NCI-H1436 (cell line): ENCODE data around the gene ATXN1.

ENCODE experiments used
- DNase-seq: peaks from one replicate; lab custom pipeline; 2025; lab: John Stamatoyannopoulos, UW

The ATXN1 gene

GRCh38 chr6:16438718-16439591, 322.3 kb downstream of the ATXN1 start:
- DNase-seq: no peak

DNA sequence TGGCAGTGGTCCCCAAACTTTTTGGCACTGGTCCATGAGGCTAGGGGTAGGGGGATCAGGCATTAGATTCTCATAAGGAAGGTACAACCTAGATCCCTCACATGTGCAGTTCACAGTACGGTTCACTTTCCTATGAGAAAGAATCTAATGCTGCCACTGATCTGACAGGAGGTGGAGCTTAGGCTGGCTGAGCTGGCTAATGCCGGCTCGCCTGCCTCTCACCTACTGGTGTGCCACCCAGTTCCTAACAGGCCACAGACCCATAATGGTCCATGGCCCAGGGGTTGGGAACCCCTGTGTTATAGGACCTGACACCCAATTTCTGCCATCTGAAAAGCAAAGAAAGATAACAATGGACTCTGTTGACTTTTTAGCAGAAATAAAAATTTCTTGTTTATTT, 323.3 kb downstream of the ATXN1 start:
- no peak for DNase-seq

DNA sequence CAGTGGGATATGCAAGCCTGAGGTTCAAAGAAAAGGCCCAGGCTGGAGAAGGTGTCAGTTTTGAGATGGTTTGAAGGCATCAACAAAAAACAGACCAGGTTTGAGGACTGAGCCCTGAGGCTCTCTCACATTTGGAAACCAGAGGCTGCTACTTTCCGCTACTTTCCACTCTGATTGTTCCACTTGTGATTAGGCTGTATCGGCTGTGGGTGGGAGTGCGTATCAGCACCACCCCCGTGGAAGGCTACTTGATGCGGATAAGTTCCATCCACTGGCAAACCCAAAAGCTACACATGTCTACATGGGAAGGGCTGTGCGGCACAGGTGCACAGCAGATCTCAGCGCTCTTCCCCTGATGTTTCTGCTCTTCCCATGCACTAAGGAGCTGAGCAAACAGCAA, 324.2 kb downstream of the ATXN1 start:
- no peak for DNase-seq

- no peak for DNase-seq
Observed at GRCh38 chr6:16436550-16436949, 324.7 kb downstream of the ATXN1 start.

- no peak for DNase-seq
Observed at GRCh38 chr6:16434885-16435284, 326.4 kb downstream of the ATXN1 start.

DNA sequence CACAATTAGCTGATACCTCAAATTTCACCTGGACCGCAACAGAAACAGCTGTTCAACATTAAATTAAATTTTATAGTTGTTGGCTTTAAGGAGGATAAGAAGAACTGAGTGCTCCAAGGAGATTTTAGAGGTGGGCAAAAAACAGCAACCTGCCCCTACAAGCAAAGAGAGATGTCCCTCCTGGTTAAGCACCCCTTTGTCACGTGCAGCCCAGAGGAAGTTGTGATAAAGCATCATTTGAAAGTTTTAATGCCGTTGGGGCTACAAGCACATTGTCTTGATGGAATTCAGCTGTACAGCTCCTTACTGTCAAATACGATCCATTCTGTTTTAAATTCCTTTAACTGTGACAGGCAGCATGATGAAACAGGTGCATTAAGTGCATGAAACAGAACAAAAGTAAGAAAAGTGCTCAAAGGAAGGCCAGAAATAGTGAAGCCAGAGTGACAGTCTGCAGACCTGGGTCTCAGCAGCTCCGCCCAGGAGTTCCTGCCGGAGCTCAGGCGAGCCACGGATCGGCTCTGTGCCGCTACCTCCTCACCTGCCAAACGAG, 327.8 kb downstream of the ATXN1 start:
- DNase-seq: no peak

DNA sequence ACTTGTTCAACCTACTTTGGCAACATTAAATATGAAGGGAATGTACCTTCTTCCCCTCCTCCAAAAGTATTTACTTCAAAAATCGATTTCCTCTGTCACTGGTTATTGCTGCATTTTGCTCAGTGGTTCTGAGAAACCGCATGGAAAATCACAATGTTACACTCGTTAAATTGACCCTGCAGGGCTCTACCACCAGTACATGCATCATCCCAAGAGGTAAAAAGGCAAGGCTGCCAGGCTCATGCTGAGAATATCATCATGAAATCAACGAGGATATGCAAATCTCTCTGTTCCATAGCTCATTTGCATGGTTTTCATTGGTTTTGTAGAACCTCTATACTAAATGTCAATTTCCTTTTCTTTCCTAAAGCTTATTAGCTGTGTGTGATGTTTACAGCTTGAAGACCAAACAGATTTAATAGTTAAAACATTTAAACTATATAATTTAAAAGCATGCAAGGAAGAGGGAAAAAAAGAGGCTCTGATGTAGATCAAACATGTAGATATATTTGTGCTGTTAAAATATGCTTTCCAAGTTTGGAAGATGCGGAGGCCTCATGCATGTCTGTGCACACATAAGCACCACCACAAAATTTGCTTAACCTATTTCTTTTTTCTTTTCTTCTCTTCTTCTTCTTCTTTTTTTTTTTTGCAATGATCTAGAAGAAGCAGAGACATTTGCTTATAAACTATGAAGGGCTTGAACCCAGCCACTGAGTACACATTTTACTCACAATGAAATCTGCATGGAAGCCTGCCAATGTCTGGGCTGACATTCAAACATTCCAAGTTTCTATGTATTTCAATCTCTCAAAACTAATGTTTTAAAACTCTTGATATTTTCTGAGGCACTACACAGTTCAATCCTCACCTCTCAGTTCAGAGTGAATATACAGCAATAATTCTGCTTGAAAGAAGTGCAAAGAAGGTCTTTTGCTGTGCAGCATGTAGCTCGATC, 328.9 kb downstream of the ATXN1 start:
- no peak for DNase-seq

- DNase-seq: no peak
Observed at GRCh38 chr6:16431106-16431505, 330.2 kb downstream of the ATXN1 start.

GRCh38 chr6:16430391-16431089, 330.7 kb downstream of the ATXN1 start:
- no peak for DNase-seq

GRCh38 chr6:16429669-16430068, 331.6 kb downstream of the ATXN1 start:
- no peak for DNase-seq

DNA sequence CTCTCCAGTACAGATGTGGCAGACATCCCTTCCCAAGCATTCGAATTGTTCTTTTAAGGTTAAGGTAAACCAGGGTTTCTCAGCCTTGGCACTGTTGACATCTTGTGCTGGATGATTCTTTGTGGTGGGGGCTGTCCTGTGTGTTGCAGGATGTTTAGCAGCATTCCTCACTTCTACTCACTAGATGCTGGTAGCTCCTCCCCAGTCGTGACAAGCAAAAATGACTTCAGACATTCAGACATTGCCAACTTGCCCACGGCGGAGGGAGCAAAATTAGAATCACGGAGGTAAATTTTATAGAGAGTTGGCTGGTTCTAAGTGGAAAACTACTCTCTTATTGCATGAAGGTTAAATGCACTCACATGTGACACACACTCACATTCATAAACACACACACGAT, 334.1 kb downstream of the ATXN1 start:
- DNase-seq: no peak

GRCh38 chr6:16425881-16426615, 335.2 kb downstream of the ATXN1 start:
- DNase-seq: no peak

DNA sequence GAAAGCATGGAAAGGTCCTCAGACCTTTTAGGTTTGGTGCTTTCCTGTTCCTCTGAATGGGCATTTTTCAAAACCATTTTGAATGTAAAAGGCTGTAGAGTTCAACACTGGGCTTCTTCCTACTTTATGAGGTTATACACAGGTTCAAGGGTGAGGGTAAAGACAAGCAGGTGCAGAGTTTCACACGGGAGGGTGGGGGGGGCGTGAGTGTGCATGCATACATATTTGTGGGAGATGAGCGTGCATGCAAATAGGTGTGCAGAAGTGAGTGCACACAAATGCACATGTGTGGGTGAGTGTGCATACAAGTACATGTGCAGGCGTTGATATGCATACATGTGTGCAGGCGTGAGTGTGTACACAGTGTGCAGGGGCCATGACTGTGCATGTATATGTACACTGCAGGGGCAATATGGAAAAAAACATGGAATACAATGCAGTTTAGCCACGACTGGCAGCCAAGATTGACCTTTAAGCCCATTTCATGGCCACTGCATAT, 339.7 kb downstream of the ATXN1 start:
- DNase-seq: no peak

- DNase-seq: no peak
Observed at GRCh38 chr6:16420715-16421461, 340.4 kb downstream of the ATXN1 start.

- no peak for DNase-seq
Observed at GRCh38 chr6:16420337-16420714, 340.9 kb downstream of the ATXN1 start.

DNA sequence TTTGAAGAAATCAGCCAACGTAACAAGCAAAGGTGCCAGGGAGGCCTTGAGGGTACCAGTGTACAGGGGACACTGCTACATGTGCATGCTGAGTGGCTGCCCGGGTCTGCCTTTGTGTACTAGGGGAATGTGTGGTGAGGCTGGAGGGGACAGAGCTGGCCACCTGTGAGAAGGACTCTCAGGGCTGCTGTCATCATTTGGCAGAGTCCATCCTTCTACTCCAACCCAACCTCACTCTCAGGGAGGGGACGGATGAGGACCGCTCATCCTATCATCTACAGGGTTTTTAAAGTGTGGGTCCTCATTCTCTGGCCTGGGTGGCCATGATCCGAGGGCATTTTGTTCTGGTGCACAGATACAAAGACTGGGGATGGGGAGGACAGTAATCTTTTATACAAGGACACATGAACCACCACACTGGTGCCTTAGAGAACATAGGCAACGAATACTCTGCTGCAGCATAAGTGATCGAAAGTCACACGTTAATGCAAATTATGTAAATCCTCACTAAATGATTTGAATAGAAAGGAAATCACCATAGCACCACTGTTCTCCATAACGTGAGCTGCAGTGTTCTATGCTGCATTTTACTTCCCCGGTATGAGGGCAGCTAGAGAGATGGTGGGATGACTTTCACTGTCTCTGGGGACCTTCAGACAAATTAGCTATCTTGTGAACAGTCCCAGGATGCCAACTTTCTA, 341.5 kb downstream of the ATXN1 start:
- no peak for DNase-seq

DNA sequence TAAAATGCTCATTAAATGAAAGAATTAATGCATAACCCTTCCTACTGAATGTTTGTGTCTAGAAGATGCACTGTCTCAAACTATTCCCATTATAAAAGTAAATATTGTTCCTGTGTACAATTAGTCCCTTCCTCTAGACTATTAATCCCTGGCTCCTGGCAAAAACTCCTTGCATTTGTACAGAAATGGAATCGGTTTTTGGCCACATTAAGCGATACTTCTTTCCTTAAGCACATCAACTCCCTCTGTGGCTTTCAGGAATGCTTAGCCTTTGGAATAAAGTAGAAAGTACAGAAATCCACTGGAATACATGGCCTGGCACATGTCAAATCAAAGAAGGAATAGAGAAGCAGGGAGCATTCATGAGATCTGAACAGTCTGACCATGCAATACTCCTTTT, 343.1 kb downstream of the ATXN1 start:
- no peak for DNase-seq

- DNase-seq: no peak
Observed at GRCh38 chr6:16415677-16416076, 345.6 kb downstream of the ATXN1 start.

DNA sequence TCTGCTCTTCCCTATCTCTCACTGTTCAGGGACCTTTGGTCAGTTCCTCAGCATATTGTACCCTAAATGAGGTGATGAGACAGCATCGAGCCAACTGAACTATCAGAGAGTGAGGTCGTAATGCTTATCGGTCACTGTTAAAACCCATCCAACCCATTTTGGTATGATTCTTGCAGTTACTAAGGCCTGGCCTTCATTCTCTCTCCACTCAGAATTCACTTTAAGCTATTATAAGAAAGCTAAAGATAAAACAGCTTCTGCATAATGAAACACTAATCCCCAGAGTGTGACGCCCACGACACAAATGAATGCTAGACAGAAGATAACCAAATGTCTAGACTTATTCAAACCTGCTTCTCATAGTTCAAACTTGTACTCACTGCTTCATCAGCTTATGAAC, 347.1 kb downstream of the ATXN1 start:
- no peak for DNase-seq

GRCh38 chr6:16413399-16413798, 347.9 kb downstream of the ATXN1 start:
- DNase-seq: no peak
